ENCODE data around the gene GREB1.
A peak's percentile ranks its signal among the peaks of the same experiment; 100 is the strongest.

Gene GREB1

DNA sequence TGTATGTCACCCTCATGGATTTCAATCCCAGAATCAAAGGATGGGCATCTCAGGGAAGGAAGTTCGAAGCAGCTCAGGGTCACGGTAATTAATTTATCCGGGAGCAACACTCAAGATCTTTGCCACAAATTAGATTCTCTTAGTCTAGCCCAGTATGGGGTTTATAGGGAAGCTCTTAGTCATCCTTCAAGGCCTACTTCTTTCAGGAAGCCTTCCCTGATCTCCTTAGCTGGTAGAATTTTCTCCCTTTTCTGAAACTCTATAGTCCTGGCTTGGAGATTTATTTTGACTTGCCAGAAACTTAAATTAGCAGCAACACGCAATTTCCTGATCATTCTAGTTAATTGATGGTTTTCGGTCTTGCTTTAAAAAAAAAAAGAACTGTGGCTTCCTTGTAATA, 20.5 kb upstream of the GREB1 start:
- DNase-seq, result no peak

DNA sequence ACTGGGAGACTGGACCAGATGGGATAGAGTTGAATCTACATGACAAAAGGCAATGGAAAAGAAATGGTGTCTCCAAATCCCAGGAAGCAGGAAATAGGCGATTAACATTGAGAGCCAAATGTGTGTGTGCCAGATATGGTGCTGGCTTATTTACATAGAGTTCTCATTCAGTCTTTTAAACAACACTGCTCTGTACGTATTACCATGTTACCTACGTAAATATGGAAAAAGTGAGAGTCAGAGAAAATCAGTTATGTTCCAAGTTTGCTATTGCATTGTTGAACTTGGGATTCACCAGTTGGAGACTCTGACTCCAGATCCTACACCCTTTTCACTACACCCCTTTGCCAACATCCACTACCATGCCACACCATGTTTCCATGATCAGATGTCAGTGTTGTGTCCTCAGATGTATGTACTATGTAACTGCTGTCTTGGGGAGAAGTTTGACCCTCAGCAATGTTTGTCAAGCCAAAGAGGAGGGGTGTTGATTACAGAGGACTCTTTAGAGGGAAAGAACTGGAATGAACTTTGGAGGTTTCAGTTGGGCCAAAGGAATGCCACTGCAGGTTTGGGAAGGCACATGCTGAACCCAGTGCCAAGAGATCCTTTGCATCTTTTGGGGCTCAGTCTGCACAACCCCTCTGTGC, 19.6 kb upstream of the GREB1 start:
- no peak for DNase-seq

DNA sequence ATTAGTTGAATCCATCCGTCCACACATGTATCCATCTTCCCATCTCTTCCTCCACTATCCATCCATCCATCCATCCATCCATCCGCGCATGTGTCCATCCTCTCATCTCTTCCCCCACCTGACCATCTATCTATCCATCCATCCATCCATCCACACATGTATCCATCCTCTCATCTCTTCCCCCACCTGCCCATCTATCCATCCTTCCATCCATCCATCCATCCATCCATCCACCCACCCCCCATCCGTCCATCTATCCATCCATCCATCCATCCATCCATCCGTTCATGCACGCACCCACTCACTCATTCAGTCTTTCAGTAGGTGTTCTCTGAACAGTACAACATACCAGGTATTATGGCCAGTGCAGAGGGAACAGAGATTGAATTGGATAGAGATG, 18.9 kb upstream of the GREB1 start:
- no peak for DNase-seq

- no peak for DNase-seq
Observed at GRCh38 chr2:11515490-11515981, 18.3 kb upstream of the GREB1 start.

GRCh38 chr2:11516984-11517648, 16.7 kb upstream of the GREB1 start:
- no peak for DNase-seq

GRCh38 chr2:11517906-11518305, 15.9 kb upstream of the GREB1 start:
- peak; percentile 12 for DNase-seq

GRCh38 chr2:11520092-11520693, 13.7 kb upstream of the GREB1 start:
- DNase-seq, result no peak

DNA sequence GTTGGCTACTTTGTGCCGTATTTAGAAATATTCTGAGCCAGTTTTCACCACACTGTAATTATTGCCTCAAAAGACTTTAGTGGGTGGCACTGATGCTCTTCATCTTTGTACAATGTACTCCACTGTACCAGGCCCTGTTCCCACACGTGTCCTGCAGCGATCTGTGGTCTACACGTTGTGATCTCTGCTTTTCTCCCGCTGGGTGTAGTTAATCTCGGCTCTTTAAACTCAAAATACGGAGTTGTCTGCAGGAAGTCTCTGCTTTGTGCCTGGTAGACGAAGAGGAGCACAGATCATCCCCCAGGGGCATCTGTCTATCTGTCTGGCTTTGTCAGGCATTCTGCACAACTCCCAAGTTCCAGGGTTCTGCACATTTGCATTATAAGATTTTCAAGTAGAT, 12.1 kb upstream of the GREB1 start:
- DNase-seq, result no peak

DNA sequence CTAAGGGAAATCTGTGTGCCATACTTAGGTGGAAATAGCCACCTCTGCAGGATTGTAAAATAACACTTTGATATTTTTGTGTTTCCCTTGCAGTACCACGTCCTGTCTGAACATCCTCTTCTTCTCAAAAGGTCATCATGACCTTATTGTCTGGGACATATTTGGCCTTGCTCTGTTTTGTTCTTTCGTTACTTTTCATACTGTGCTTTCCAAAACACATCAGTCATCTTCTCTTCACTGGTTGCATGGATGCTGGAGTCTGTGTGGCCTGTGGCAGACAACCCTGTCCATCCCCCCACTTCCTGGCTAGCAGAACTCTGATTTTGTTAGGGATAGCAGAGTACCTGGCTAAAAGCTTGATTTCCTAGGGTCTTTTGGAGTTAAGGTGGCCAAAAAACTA, 9.4 kb upstream of the GREB1 start:
- DNase-seq, result no peak

GRCh38 chr2:11525762-11526161, 8.1 kb upstream of the GREB1 start:
- no peak for DNase-seq

- DNase-seq, result no peak
Observed at GRCh38 chr2:11527001-11527400, 6.8 kb upstream of the GREB1 start.

- no peak for DNase-seq
Observed at GRCh38 chr2:11528228-11528627, 5.6 kb upstream of the GREB1 start.

DNA sequence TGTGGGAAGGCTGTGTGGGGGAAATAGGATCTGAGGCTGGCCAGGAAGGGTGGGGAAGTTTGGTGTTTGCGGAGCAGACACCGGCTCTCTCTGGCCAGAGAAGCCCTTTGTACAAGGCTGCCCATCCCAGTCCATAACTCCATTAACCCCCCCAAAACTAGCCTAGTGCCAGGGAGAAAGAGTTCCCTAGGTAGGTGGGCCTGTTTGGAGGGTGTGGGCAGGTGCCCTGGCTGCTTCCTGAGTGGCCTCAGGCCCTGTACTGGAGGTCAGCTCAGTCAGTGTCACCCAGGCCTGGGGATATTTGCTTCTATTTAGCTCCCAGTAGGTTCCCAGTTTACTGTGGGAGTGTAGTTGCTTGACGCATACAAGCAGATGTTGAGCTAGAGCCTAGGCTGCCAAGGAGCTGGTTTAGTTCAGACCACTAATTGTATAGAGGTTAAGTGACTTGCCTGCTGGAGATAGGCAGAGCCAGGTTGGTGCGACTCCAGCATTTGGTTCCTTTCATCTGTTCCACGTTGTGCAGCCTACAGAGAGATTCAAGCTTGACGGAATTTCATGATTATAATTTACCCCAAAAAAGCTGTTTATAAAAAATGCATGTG, 2.9 kb upstream of the GREB1 start:
- no peak for DNase-seq

- DNase-seq, result no peak
Observed at GRCh38 chr2:11532416-11533055, 1.3 kb upstream of the GREB1 start.

GRCh38 chr2:11534071-11534745, 363 bp downstream of the GREB1 start:
- DNase-seq, result no peak

DNA sequence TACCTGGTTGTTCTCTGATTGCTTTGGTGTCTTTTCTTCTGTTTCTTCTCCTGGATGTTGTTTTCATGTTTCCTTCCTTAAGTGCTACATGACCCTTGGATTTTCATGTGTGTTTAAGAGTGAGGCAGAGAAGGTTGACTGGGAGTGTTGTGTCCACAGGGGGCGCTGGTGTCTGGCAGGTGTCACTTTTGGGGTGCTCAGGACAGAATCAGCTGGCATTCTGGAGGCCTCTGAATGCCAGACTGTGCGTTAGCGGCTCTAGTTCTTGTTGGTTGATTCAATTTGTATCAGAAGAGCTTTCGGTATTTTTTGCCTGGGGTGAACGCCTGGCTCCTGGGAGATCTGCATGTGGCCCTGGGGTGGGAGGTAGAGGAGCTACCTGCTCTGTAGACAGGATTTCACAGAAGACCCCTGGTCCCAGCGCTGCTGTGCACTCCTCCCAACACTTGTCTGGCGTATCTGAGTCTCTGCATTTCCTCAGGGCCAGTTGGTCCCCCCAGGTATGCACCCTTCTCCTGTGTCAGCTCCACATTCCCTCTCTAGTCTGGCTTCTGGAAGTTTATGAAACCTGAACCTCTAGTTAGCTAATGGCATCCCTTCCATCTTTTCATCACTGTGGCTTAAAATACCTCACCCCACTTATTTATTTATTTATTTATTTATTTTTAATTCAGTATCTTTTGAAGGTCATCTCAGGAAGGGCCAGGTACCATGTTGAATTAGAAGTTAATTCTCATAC, 1.1 kb downstream of the GREB1 start:
- no peak for DNase-seq

- DNase-seq, result no peak
Observed at GRCh38 chr2:11535899-11536344, 2.1 kb downstream of the GREB1 start.

- DNase-seq, result no peak
Observed at GRCh38 chr2:11537951-11538350, 4.1 kb downstream of the GREB1 start.

- DNase-seq, result peak; percentile 90
Observed at GRCh38 chr2:11539317-11540147, 5.7 kb downstream of the GREB1 start.

DNA sequence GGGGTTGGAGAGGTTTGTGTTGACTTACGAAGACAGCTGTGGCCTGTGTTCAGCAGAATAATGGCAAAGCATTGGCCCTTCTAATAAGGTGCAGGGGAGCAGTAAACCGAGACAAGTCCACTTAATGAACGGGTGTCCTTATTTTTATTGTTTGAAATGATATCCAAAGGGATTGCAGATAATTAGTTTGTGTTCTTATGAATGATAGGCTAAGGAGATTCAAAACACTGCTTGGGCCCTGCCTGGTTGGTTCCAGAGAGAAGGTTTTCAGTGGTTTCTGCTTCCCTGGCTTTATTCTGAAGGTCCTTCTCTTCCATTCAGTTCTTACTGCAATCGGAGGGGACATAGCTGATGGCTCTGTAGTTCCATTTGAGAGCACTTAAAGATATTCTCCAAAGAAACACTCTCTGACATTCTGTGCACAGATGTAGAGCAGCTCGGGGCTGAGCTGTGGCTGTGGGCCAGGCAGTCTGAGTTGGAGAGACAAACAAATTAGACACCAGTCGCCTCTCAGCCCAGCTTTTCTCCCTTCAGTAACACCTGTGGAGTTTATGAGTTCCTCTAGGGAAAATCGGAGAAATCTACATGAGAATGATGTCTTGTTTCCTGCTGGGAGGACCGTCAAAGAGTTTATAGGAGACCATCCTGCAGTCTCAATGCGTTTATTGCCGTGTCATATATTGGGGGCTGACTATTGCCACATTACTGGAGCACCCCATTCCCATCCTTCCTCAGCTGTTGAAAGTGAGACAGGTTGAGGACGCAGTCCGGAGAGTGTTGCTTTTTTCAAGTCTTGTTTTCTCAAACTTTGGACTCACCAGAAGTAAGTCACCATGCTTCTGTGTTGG, 6.5 kb downstream of the GREB1 start:
- DNase-seq, result peak; percentile 92

All from COR-L47 (cell line).